Activated CD4-positive, alpha-beta T cell treated with anti-CD3 and anti-CD28 coated beads, Interleukin-2, amount 50 U/mL, for 24 hours (primary cell): Measurements from ENCODE around the gene NOC4L.
"Not testable (repeated sequence)": the region's sequence is repeated elsewhere in the genome, so short reads cannot be mapped to it uniquely, and the experiment has no call there.

ENCODE experiments used
- DNase-seq, 2 donors: peaks; one replicate each; pipeline ENCODE4 v3.0.0-alpha.2; 2020; ENCODE audit warnings: low read depth in 1 of 2, low spot score in 1 of 2

The NOC4L gene

GRCh38 chr12:132142679-132143335 lies 1.4 kb upstream of the NOC4L start:
- no peak for DNase-seq

DNA sequence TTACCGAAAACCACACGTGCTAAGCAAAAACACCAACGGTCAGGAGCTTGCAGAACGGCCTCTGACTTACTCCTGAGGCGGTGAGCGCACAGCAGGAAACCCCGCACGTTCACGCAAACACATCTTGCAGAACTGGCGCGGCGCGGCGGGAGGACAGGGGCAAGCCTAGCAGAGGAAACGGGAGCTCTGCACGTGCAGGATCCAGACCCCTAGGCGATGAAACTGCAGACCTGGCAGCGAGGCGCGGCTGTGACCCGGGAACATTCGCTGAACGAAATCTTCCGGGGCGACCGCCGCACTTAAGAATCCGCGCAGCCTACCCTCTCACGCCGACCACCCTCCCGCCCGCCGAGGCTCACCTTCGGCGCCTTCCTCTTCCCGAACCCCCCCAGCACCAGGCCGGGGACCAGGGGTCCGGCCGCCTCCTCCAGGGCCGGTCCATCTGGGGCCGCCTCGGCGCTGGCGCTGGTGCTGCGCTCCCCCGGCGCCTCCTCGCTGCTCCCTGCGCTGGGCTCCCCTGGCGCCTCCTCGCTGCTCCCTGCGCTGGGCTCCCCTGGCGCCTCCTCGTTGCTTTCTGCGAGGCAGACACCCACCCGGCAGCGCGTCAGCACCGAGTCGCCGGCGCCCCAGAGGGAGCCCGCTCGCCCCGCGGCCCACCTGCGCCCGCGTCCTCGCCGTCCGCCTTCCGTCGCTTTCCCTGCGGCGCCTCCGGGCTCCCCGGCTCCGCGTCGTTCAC lies 753 bp upstream of the NOC4L start:
- no peak for DNase-seq

DNA sequence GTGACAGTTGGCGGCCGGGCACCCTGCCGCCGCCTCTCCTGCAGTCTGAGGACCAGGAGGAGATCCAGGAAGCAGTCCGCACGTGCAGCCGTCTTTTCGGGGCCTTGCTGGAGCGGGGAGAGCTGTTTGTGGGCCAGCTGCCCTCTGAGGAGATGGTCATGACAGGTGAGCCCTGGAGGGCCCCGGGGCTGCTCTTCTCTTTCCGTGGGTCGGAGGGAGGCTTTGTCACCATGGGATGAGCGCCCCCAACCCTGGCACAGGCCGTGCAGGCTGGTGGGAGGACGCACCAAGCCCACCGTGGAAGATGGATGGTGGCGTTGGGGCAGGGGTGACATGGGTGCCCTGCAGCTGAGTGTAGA lies 532 bp downstream of the NOC4L start:
- no peak for DNase-seq

DNA sequence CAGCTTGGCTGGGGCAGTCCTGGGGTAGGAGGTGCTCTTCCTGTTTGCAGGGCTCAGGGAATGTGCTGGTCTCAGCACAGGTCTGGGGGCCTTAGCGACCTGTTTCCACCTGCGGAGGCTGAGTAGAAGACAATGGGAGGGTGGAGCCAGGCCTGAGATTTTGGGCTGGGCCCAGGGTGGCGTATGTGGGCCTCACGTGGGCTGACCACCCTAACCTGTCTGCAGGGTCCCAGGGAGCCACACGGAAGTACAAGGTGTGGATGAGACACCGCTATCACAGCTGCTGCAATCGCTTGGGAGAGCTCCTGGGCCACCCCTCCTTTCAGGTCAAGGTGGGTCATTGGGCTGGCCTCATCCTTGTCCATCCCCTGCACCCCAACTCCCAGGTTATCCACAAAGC lies 1.1 kb downstream of the NOC4L start:
- no peak for DNase-seq

- DNase-seq: no peak
Observed at GRCh38 chr12:132146098-132146497, 1.8 kb downstream of the NOC4L start.

GRCh38 chr12:132146772-132147422 lies 2.6 kb downstream of the NOC4L start:
- no peak for DNase-seq

GRCh38 chr12:132147423-132148367 lies 3.4 kb downstream of the NOC4L start:
- no peak for DNase-seq

GRCh38 chr12:132148368-132149045 lies 4.2 kb downstream of the NOC4L start:
- no peak for DNase-seq

GRCh38 chr12:132149526-132149925 lies 5.3 kb downstream of the NOC4L start:
- DNase-seq: not testable (repeated sequence)

- no peak for DNase-seq
Observed at GRCh38 chr12:132150780-132151144, 6.5 kb downstream of the NOC4L start.

- DNase-seq: no peak
Observed at GRCh38 chr12:132151145-132151765, 7.0 kb downstream of the NOC4L start.

GRCh38 chr12:132151766-132152410 lies 7.6 kb downstream of the NOC4L start:
- DNase-seq: no peak

GRCh38 chr12:132152411-132152821 lies 8.2 kb downstream of the NOC4L start:
- no peak for DNase-seq

DNA sequence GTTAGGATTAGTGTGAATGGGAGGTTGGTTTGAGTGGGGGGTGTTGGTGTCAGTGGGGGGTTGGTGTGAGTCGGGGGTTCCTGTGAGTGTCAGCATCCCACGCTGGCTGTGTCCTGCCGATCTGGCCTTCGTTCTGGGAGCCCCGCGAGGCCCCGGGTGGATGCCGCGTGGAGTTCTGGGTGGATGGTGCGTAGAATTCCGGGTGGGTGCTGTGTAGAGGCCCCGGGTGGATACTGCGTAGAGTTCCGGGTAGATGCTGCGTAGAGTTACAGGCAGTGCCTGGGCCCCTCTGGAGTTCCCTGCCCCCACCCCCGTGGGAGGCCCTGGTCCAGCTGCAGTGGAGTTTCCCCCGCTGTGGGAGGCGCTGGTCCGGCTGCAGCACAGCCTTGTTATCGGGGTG lies 8.7 kb downstream of the NOC4L start:
- no peak for DNase-seq

DNA sequence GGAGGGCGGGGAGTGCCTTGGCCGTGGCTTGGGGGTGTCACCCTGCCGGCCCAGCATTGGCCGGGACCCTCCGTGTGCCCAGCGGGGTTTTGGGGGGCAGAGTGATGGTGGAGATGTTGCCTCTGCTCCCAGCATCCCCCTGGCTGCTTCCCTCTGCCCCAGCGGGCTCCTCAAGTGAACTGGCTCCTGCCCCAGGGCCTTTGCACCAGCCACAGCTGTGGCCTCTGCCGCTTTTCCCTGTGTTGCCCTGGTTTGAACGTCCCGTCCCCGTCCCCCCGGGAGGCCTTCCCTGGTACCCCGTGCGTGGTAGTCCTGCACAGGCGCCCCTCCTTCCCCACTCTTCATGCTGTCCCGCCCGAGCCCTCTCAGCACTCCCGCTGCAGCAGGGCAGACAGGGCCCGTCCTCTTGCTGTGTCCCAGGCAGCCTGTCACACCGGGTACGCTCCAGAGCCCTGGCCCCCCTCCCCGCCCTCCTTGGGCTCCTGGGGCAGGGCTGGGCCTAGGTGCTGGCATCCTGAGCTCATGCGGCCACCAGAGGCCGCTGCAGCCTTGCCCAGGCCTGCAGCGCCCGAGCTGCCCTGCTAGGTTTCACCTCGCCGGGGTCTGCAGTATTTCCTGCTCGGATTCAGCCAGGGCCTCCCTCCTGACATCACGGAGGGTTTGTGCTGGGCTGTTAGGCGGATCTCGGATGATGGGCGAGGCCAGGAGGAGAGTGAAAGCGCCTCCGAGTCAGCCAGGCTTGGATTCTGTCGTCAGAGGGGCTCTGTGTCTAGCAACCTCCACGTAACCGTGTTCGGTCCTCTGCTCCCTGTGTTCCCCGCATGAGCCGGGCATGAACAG lies 9.5 kb downstream of the NOC4L start:
- DNase-seq: peak; percentile 39 to 54

- DNase-seq: no peak
Observed at GRCh38 chr12:132154341-132154761, 10.1 kb downstream of the NOC4L start.

GRCh38 chr12:132154941-132155770 lies 10.9 kb downstream of the NOC4L start:
- DNase-seq: no peak
